ENCODE results near the gene SNAPIN. TPM values are rescaled to one million over a fixed set of nuclear protein-coding genes. Genes with fewer than 3 reads are reported as not detected.

SNAPIN gene
- total RNA-seq: 41.0 and 47.6 TPM in 2 replicates

GRCh38 chr1:153658400-153659174, at the start of gene SNAPIN:
Gene SNAPIN, plus strand, starts transcription at chr1:153658703. Its CDS starts 41 bp downstream, at chr1:153658744.

GRCh38 chr1:153612755-153613331, 45.7 kb upstream of the SNAPIN start, which contains the start of gene S100A16:
Gene S100A16, minus strand, starts transcription at chr1:153613137. Its CDS starts 4,986 bp downstream, at chr1:153608151.

GRCh38 chr1:153616144-153616916, 42.2 kb upstream of the SNAPIN start, which contains the start of gene S100A14:
Gene S100A14, minus strand, starts transcription at chr1:153616325. Its CDS starts 467 bp downstream, at chr1:153615858.

GRCh38 chr1:153626904-153627714, 31.4 kb upstream of the SNAPIN start, which contains the start of gene S100A13:
Gene S100A13, minus strand, starts transcription at chr1:153627505. Its CDS starts 1,033 bp downstream, at chr1:153626472.

GRCh38 chr1:153627715-153628626, 30.5 kb upstream of the SNAPIN start, which contains the start of gene S100A1:
Gene S100A1, plus strand, starts transcription at chr1:153628434. Its CDS starts 2,088 bp downstream, at chr1:153630522.

GRCh38 chr1:153633754-153634665, 24.5 kb upstream of the SNAPIN start, which contains the start of gene CHTOP:
Gene CHTOP, plus strand, starts transcription at chr1:153634066. Its CDS starts 2,523 bp downstream, at chr1:153636589.

GRCh38 chr1:153670859-153671627, 12.5 kb downstream of the SNAPIN start, which contains the start of gene ILF2:
Gene ILF2, minus strand, starts transcription at chr1:153670993. Its CDS starts 71 bp downstream, at chr1:153670922.

GRCh38 chr1:153678519-153679336, 20.2 kb downstream of the SNAPIN start, which contains the start of gene NPR1:
Gene NPR1, plus strand, starts transcription at chr1:153678688. Its CDS starts 421 bp downstream, at chr1:153679109.

Other genes starting within 250 kb of the SNAPIN start
- gene S100A7A, start 242.2 kb upstream of the SNAPIN start, total RNA-seq: not detected in 2 replicates
- gene S100A7, start 198.1 kb upstream of the SNAPIN start, total RNA-seq: not detected in 2 replicates
- gene S100A6, start 122.7 kb upstream of the SNAPIN start, total RNA-seq: 822 and 1,175 TPM in 2 replicates
- 0.26 TPM in 1 of 2 replicates, not detected in the other for gene S100A5, start 117.8 kb upstream of the SNAPIN start, total RNA-seq
- 41.0 and 113 TPM in 2 replicates for gene S100A4, start 112.9 kb upstream of the SNAPIN start, total RNA-seq
- 1.7 and 4.4 TPM in 2 replicates for gene S100A3, start 109.4 kb upstream of the SNAPIN start, total RNA-seq
- 0.98 and 2.4 TPM in 2 replicates for gene S100A2, start 92.9 kb upstream of the SNAPIN start, total RNA-seq
- gene S100A16, start 45.6 kb upstream of the SNAPIN start, total RNA-seq: 92.6 and 247 TPM in 2 replicates
- gene S100A14, start 42.4 kb upstream of the SNAPIN start, total RNA-seq: 0.13 TPM in 1 of 2 replicates, not detected in the other
- gene S100A13, start 31.2 kb upstream of the SNAPIN start, total RNA-seq: 38.4 and 57.6 TPM in 2 replicates
- 0.13 TPM in 1 of 2 replicates, not detected in the other for gene S100A1, start 30.3 kb upstream of the SNAPIN start, total RNA-seq
- 27.6 and 30.9 TPM in 2 replicates for gene CHTOP, start 24.6 kb upstream of the SNAPIN start, total RNA-seq
- 101 and 107 TPM in 2 replicates for gene ILF2, start 12.3 kb downstream of the SNAPIN start, total RNA-seq
- 1.0 and 1.2 TPM in 2 replicates for gene NPR1, start 20.0 kb downstream of the SNAPIN start, total RNA-seq
- 45.5 and 46.9 TPM in 2 replicates for gene INTS3, start 69.3 kb downstream of the SNAPIN start, total RNA-seq
- 10.3 and 14.6 TPM in 2 replicates for gene SLC27A3, start 116.7 kb downstream of the SNAPIN start, total RNA-seq